ENCODE results near the gene STOX1.
"Not testable (repeated sequence)": the region's sequence is repeated elsewhere in the genome, so short reads cannot be mapped to it uniquely, and the experiment has no call there.

Gene STOX1

GRCh38 chr10:68831961-68832455, 4.7 kb downstream of the STOX1 start:
- DNase-seq, result no peak

GRCh38 chr10:68832601-68833000, 5.3 kb downstream of the STOX1 start:
- no peak for DNase-seq

- DNase-seq, result no peak
Measured at GRCh38 chr10:68837626-68838322, 10.4 kb downstream of the STOX1 start.

- not testable (repeated sequence) for DNase-seq
Measured at GRCh38 chr10:68840650-68841049, 13.3 kb downstream of the STOX1 start.

- DNase-seq, result no peak
Measured at GRCh38 chr10:68848281-68848680, 20.9 kb downstream of the STOX1 start.

GRCh38 chr10:68848806-68849205, 21.5 kb downstream of the STOX1 start:
- no peak for DNase-seq

- DNase-seq, result no peak
Measured at GRCh38 chr10:68856352-68856751, 29.0 kb downstream of the STOX1 start.

GRCh38 chr10:68857005-68857404, 29.7 kb downstream of the STOX1 start:
- no peak for DNase-seq

GRCh38 chr10:68861253-68861652, 33.9 kb downstream of the STOX1 start:
- DNase-seq, result no peak

GRCh38 chr10:68864611-68865010, 37.3 kb downstream of the STOX1 start:
- DNase-seq, result no peak

GRCh38 chr10:68868173-68868572, 40.8 kb downstream of the STOX1 start:
- DNase-seq, result not testable (repeated sequence)

- no peak for DNase-seq
Measured at GRCh38 chr10:68869623-68870022, 42.3 kb downstream of the STOX1 start.

- no peak for DNase-seq
Measured at GRCh38 chr10:68870061-68870460, 42.7 kb downstream of the STOX1 start.

GRCh38 chr10:68870545-68871104, 43.3 kb downstream of the STOX1 start:
- DNase-seq, result no peak

- DNase-seq, result peak; percentile 30
Measured at GRCh38 chr10:68871105-68871711, 43.9 kb downstream of the STOX1 start.

GRCh38 chr10:68871731-68872342, 44.5 kb downstream of the STOX1 start:
- DNase-seq, result peak; percentile 47

GRCh38 chr10:68876246-68877138, 49.2 kb downstream of the STOX1 start:
- no peak for DNase-seq

- no peak for DNase-seq
Measured at GRCh38 chr10:68877482-68878110, 50.3 kb downstream of the STOX1 start.

- no peak for DNase-seq
Measured at GRCh38 chr10:68878496-68878895, 51.2 kb downstream of the STOX1 start.

GRCh38 chr10:68879628-68880027, 52.3 kb downstream of the STOX1 start:
- no peak for DNase-seq

- DNase-seq, result no peak
Measured at GRCh38 chr10:68880181-68880580, 52.9 kb downstream of the STOX1 start.

- no peak for DNase-seq
Measured at GRCh38 chr10:68895041-68895440, 67.7 kb downstream of the STOX1 start.

Data from EL (cell line).